NCI-H510A treated with DMSO at 0.1 percent for 48 hours (cell line): ENCODE measurements around the gene HDAC7.

Experiments used
- DNase-seq: peaks from one replicate; lab custom pipeline; 2025; lab: John Stamatoyannopoulos, UW

HDAC7 gene

DNA sequence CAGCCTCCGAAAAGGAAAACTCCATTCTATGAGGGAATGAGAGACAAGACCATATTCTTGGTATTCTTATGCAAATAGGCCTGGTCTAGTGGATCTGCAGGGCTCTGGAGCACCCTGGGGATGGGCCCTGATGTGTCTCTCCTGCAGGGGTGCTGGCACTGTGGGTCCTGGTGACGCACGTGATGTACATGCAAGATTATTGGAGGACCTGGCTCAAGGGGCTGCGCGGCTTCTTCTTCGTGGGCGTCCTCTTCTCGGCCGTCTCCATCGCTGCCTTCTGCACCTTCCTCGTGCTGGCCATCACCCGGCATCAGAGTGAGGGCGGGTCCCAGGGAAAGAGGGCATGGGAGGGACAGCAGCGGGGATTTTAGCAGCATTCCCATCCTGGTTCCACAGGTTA, 40.8 kb downstream of the HDAC7 start:
- DNase-seq = no peak

DNA sequence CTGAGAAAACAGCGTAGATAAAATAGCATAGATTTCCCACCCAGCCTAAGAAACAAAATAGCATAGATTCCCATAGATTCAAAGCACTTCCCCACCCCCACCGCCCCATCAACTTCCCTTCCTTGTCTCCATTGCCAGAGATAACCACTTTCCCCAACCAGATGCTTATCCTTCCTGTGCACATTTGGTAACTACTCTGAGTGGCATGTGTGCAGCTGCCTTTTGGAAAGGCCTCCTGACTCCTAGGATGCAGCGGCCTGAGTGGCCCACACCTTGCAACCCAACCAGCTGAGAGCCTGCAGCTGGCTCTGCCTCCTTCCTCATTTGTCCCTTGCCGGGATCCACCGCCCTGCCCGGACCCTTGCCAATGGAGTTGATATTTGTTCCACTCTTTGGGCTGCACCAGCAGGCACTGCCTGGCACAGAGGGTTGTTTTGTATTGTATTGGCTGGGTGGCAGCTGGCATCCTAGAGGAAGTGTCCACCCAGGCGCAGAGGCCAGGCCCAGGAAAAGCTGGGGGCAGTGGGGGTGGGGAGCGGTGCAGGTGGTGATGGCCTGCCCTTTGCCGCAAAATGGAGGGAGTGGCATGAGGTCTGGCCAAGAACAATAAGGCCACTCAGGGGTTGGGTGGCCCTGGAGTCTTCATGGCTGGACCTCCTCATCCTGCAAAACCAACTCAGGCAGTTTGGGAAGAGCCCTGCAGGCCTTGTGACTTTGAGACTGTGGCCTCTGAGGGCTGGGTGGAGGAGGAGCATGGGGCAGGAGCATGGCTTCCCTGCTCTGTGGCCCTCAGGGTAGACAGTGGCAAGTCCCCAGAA, 41.8 kb downstream of the HDAC7 start:
- no peak for DNase-seq

DNA sequence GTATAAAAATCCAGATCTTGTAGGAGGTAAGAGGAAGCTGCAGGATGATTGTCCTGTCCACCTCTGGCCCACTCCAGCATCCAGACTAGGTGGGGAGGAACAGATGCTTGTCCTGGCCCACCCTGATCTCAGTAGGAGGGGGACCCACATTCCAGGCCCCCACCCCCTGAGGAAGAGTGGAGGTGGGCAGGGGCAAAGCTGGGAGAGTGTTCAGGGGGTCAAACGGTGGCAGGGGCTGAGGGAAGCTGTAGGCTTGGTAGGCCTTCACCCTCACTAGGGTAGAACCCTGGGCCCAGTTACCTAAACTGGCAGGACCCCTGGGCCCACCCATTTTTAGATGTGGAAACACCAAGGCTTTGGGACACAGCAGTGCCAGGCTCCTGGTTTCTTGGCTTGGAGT, 42.6 kb downstream of the HDAC7 start:
- DNase-seq = no peak

DNA sequence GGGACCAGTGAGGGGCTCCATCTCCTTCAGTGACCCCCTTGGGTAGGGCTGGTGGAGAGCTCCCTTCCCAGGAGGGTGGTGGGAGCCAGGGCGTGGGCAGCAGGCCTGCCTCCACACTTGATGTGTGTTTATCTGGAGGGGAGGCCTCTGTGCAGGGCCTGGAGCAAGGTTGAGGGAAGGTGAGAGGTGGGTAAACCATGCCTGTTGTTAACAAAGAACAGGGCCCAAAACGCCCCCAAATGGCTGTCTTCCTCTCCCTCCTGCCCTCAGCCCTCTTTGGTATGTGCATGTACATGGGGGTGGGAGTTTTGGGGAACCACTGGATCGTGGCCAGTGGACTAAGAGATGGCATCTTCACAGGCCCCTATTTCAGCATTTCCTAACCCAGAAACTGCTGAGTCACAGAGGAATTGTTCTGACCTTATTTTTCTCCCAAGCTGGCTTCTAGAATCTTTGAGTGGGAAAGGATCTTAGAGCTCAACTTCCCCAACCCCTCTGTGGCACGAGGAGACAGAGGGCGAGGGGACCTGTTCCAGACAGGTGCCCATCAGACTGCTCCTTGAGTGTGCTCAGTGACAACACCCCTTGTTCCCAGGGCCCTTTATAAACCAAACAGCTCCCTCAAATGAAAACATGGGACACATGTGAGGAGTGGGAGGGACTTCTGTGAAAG, 43.1 kb downstream of the HDAC7 start:
- no peak for DNase-seq

DNA sequence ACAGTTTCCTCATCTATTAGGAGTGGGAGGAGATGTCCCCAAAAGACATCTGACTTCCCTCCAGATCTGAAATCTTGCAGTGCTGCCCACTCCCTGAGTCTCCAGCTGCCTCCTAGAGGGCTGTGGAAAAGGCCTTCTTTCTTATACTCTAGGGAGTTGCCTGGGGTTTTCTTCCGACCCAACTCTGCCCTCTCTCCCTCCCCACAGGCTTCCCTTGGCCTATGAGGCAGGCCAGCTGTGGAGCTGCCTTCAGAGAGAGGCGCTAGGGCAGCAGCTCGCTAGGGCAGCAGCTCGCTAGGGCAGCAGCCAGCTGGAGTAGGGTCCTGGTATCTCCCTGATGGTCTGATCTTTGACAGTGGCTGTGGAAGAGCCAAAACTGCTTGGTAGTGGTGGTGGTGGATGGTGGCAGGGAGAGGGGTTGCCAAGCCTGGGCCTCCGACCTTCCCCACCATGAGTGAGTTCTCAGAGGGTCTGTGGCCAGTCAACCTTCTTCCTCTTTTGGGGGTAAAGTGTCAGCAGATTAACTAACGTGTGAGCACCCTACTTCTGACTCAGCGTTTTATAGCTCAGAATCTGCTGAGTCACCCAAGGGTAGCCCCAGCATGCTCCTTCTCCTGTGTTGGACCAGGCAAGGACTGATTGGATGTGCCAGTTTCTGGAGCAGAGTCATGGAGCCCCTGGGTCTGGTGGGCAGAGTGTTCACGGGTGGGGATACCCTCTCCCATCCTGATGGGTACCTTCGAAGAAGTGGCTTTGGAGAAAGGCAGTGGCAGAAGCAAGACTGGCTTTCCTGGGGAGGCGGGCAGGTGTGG, 44.4 kb downstream of the HDAC7 start:
- DNase-seq = no peak

DNA sequence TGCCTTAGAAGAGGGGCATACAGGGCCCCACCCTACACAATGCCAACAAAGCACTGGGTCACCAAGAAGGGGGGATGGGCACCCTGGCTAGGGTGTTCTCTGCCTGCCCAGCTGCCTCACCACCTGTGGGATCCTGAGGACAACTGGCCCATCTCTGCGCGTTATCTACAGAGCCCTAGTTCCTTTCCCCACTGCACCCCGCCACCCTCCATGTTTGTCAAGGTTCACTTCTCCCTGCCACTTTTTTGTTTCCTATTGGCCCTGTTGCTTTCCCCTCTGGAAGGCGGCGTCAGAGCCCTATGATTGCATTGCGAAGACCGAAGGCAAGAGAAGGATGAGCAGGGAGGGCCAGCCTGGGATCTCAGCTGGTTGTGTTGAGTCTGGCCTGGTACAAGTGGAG, 45.0 kb downstream of the HDAC7 start:
- no peak for DNase-seq

DNA sequence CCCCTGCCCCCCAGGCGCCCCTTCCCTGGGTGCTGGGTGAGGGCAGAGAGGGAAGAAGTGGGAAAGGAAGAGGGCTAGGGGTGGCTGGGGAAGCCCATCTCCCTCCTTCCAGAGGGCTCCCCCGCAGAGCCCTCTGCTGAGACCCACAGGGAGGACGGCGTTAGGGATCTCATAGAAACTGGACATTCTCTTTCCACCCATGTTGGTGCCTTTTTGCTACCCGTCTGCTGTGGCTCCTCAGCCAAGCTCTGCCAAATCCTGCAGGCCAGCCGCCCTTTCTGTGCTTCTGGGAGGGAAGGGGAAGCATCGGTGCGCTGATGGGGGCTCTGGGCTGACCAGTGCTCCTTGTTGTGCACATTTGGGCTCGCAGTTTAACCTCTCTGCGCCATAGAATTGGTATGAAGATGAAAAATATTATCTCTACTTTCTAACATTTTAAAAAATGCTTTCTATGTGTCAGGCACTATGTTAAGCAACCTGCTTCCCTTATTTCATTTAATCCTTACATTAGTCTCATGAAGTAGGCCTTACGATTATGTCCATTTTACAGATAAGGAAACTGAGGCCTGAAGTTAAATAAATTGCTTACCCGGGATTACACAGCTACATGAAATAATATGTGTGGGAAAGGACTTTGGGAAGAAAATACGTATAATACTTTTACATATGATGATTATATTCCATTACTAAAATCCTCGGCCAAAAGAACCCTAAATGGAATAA, 45.7 kb downstream of the HDAC7 start:
- no peak for DNase-seq

DNA sequence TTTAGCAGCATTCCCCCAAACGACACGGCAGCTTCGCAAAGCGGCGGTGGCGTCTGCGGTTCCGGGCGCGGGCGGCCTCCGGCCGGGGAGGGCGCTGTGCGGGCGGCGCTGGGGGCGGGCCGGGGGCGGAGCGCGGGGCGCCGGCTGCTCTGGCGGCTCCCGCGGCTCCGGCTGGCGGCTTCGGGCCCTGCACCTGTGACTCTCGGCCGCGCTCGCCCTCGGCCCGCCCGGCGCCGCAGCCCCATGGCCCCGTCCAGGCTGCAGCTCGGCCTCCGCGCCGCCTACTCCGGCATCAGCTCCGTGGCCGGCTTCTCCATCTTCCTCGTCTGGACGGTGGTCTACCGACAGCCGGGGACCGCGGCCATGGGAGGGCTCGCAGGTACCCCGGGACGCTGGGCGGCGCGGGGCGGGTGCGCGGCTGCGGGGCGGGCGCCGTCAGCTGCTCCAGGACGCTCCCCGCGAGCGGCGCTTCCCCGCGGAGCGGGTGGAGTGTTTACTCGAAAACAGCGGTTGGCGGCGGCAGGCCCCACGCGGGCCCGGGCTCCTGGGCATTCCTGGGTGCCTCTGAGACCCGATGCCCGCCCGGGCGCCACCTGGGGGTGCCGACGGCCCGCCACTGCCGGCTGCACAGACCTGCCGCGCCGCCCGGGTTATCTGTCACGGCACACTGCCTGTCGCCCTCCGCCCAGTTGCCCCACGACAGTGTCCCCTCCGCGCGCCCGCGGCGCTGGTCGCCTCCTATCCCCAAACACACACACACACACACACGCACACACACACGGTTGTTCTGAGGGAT, 46.4 kb downstream of the HDAC7 start, which contains the start of gene SLC48A1:
Gene SLC48A1, plus strand, starts transcription at position 177 of the 796 bp plus-strand sequence. Its CDS starts 67 bp downstream, at position 244.
- DNase-seq = peak; percentile 46

DNA sequence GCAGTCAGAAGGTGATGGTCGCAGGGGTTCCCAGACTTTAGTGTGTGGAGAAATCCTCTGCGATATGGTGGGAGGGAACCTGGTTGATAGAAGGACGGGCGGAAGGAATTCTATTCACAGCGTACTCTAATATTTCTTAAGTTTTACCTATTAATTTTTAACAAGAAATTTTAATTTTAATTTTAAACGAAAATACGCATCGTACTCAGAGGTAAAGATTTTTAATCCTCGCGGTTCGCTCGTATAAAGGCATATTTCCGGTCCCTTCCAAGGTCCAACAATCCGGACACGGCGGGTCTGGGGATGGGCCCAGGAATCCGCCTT, 47.0 kb downstream of the HDAC7 start:
- no peak for DNase-seq

DNA sequence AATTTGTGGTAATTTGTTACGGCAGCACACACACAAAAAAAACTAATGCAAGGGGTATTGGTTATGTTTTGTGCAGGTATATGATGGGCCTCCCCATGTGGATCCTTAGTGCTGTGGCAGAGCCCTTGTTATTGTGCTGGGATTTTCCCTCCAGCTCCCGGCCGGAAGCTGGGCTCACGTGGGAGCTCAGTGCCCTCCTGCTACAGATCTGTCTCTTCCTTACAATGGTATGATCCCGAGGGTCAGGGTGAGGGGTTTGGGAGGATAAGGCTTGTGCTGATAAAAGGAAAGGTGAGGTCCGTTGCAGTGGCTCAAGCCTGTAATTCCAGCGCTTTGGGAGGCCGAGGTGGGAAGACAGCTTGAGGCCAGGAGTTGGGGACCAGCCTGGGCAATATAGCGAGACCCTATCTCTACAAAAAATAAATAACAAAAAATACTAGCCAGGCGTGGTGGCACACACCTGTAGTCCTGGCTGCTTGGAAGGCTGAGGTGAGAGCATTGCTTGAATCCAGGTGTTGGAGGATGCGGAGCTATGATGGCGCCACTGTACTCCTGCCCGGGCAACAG, 47.5 kb downstream of the HDAC7 start:
- DNase-seq = no peak

DNA sequence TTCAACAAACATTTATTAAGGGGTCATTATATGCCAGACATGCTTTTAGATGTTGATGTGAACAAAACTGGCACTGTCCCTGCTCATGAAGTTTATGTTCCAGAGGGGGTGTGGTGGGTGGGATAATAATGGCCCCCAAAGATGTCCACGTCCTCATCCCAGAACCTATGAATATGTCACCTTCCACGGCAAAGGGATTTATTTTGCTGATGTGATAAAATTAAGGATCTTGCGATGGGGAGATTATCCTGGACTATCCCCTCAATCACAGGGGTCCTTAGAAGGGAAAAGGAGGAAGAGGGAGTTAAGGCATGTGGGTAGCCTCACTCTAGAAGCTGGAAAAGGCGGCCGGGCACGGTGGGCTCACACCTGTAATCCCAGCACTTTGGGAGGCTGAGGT, 48.4 kb downstream of the HDAC7 start:
- no peak for DNase-seq

DNA sequence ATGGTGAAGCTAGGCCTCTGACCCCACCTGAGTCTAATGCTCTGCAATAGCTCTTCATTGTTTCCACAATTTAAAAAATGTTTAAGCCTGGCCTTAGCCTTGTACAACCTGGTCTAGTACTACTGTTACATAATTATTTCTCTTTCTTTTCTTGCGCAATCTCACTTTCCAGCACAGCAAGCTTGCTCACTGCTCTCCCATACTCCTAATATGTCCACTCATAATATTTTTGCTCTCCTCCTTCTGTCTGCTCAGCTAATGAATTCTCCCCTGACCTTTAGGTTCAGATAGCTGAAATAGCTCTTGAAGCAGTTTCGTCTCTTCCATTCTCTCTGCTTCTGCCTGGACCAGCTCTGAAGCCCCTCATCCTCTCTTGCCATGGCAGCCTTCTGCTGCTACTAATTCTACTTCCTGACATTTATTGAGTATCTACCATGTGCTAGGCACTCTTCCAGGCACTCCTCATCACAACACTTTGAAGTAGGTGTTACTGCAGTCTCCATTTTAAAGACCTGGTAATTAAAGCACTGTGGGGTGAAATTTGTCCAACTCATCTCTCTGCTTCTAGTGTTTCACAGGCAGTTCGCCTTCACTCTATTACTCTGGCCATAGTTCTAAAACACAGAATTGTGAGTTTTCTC, 49.5 kb downstream of the HDAC7 start:
- DNase-seq = no peak

DNA sequence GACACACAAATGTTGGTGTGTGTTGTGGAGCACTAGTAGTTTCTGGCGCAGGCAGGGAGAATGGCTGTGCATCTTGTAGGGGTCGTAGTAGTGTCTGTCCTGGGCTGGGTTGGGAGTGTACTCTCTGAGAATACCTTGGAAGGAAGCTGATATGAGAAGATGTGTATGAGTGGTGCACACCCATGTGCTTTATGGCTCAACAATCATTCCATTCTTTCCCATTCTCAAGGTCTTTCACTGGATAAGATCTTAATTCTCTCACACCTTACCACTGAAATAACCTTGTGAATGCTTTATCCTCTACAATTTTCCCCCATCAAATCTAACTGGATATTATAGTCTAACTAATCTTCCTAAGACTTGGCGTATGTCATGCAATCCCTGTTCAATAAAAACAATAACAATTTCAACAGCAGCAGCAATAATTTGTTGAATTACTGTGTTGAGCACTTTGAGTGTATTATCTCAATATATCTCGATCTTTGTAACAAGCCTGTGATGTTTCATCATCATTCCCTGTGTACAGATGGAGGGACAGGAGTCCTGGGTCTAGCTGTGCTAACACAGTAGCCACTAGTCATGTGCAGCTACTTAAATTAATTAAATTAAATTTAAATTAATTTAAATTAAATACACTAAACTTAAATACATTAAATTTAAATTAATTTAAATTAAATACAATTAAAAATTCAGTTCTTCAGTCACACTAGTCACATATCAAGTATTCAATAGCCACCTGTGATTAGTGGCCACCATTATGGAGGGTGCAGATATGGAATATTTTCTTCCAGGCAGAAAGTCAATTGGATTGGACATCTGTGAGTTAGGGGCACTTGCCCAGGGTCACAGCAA, 50.2 kb downstream of the HDAC7 start:
- no peak for DNase-seq

DNA sequence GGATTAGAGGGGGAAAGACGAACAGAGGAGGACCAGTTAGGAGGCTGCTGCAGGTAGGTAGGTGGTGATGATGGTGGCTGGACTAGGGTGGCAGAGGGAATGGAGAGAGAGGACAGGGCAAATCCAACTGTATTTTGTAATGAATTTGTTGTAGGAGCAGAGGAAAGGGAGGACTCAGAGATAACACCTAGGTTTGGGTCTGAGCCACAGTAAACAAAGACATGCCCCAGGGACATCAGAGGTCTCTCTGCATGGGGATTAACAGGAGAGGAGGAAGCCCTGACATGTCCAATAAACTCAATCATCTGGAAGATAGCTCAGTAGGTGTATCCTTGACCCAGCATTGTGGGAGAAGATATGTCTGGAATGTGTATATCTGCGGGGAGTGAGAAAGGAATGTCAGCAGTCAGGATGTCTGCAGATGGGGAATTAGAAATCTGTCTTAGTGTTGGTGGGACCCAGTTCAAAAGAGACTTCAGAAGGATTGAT, 51.3 kb downstream of the HDAC7 start:
- no peak for DNase-seq

DNA sequence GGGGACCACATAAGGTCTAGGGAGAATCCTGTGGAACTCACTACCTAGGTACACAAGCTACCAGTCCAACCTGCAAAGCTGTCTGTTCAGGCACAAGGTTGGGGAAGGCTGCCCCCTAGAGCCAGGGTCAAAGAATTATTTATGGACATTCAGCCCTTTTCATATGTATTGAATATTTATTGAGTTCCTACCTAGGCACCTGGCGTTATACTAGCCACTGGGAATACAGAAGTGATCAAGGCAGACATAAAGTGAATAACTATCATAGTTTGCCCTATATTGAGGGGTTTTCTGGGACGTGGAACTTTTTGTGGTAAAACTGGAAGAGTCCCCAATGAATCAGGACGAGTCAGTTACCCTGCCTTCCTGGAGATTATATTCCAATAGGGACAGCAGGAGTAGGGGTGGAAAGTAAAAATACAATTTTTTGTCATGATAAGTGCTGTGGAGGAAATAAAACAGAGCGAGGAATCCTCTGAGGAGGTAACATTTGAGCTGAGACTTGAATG, 52.4 kb downstream of the HDAC7 start:
- DNase-seq = peak; percentile 71

DNA sequence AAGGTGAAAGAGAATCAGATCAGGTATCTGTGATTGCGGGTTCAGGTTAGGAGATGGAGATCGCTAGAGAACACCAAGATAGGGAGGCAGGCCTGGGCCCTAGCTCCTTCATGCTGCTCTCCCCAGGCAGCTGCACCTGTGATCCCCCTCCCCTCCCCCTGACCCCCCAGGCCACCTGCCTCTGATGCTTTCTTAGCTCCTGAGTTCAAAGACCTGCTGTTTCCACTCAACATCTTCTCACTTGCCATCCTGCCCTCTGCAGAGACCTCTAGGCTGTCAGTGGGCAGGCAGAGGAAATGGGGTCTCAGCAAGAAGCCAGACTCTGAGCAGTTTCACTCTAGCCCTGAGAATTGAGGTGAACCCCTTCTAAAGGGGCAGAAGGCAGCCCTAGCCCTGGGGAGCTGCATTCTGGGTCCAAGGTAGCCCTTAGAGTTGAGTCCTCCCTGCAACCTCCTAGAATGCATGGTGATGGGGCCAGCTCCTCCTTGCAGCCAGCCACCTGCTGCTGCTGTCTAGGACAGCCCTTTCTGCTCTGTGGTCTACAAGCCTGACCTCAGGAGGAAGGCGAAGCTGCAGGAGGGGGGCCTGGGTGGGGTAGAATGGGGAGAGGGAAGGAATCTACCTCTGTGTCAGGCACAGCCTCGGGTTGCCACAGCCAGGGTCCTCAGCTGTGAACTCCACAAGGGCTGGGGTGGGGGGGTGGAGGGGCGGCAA, 53.0 kb downstream of the HDAC7 start:
- no peak for DNase-seq

DNA sequence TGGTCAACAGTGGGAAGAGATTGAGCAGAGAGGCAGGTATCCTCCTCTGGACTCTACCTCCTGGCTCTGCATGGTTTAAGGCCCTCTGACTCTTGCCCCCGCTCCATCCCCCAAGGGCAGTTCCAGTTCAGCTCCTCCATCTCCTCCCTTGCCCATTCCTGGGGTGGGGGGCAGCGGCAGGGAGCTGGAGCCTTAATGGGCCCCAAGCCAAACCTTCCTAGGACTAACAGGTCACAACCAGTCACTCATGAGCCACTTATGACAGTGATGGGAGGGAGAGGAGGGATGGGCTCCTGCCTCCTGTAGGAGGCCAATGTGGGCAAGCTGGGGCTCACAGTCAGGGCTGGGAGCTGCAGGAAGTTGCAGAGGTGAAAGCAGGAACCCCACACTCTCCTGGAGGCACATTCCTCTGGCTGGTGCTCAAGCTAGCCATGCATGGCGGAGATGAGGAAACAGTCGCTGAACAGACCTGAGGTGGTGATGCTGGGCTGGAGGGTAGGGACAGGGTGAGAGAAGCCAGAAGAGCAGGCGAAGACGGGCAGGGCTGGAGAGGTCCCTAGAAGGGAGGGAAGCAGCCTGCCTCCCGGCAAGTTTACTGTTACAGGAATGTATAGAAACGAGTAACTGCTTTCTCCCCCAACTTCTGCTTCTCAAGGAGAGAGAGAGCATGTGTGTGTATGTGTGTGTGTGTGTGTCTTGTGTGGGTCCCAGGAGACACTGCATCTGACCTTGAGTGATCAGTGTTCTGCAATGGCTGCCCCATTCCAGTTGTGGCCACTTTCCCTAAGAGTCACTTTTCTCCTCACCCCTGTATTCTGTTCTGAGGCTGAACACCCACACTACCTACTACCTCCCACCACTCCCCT, 56.0 kb downstream of the HDAC7 start:
- no peak for DNase-seq
